GM12801 (cell line): ENCODE data around the gene THSD7B.

ENCODE experiments used
- CTCF ChIP-seq: IDR thresholded peaks from one replicate; pipeline ENCODE4 v1.5.1; 2011; ENCODE audit warnings: control low read depth; ENCODE audit not compliant: insufficient read length; ENCODE audit errors: extremely low read depth

Gene THSD7B

DNA sequence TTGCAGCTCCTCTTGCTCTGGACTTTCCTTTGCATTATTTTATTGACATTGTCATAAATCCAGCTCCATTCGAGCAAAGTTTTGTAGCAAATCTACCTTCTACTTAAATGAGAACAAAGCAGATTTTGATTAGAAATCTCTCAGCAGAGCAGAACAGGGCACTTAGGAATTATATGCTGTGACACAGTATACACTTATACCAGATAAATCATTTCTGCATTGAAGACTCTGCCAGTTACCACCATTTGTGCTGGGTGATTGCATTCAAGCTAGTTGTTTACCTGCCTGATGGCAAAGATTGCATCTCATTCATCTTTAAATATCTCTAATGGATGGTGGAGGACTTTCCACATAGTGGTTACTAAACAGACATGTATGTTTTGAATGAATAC lies 757.3 kb downstream of the THSD7B start:
- TF ChIP-seq CTCF: no peak

DNA sequence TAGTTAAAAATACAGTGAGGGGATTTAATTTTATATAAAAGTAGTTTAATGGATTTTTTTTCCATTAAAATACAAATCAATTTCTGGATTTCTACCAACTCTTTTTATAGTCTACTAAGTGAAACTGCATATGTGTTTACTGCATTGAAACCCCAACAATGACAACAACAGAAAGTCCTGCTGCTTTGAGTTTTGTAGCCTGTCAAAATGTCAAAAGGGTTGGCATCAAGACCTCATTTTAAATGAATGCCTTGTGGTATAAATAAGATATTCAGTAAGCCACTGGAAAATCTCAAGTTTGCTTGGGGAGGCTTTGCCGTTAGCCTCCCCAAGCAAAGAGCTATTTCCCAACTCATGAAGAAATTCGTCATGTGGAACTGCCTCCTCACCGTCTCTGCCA lies 758.6 kb downstream of the THSD7B start:
- TF ChIP-seq CTCF: no peak

GRCh38 chr2:137525132-137525531 lies 759.8 kb downstream of the THSD7B start:
- TF ChIP-seq CTCF: no peak

DNA sequence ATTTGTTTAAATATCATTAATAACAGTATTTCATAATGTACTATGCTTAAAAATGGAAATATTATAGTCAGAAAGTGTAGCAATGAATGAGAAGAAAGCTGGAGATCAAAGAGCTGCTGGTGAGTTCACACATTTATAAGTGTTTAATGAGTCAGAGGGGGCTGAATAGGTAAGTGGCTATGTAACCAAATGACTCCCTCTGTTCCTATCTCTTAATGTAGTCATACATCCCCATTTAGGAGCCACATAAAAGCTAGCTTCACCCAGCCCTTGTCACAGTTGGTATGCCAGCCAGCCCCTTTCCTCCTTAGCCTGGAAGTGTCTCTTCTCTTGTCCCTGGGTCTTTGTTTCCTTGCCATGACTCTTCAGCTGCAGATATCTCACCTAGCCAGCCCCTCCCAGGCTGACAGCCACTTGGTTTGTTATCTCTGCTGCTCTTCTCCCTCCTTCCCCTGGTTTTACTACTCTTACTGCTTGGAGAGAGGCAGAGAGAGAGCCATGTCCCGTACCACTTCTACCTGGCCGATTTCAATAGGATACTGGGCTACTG lies 760.4 kb downstream of the THSD7B start:
- TF ChIP-seq CTCF: no peak

GRCh38 chr2:137535897-137536296 lies 770.6 kb downstream of the THSD7B start:
- TF ChIP-seq CTCF: no peak

- no peak for TF ChIP-seq CTCF
These were observed 774.0 kb downstream of the THSD7B start for GRCh38 chr2:137539336-137539735.

- no peak for TF ChIP-seq CTCF
These were observed 782.5 kb downstream of the THSD7B start for GRCh38 chr2:137547842-137548241.

- TF ChIP-seq CTCF: no peak
These were observed 801.0 kb downstream of the THSD7B start for GRCh38 chr2:137566387-137566786.
